NB4 (cell line): ENCODE results near the gene SHISA8.

ENCODE experiments used
- CTCF ChIP-seq: IDR thresholded peaks from one replicate; pipeline ENCODE4 v1.5.1; 2012; ENCODE audit warnings: low read depth, low read length
- MAX ChIP-seq: IDR thresholded peaks from 2 replicates; pipeline ENCODE4 v1.6.1; 2011; ENCODE audit warnings: low read depth, low read length
- MYC ChIP-seq: IDR thresholded peaks from 2 replicates; pipeline ENCODE4 v1.6.1; 2011; ENCODE audit warnings: low read depth, low read length
- POLR2A ChIP-seq: IDR thresholded peaks from 2 replicates; pipeline ENCODE4 v1.6.1; 2011; ENCODE audit warnings: mild to moderate bottlenecking; ENCODE audit not compliant: insufficient read length; ENCODE audit errors: extremely low read depth

- TF ChIP-seq POLR2A (no peak), CTCF (no peak), MAX (no peak), MYC (no peak)
These were observed 8.1 kb downstream of the SHISA8 start for GRCh38 chr22:41906822-41907221.
